Stimulated activated CD8-positive, alpha-beta memory T cell treated with anti-CD3 and anti-CD28 coated beads, Interleukin-15, amount 100 ng/mL, for 48 hours (primary cell): ENCODE measurements around the gene DSG4.

Experiments
- DNase-seq, 2 donors: peaks; one replicate each; pipeline ENCODE4 v3.0.0-alpha.2; 2020; ENCODE audit warnings: low read depth in 2 of 2

DSG4 gene

GRCh38 chr18:31407649-31408048 lies 31.1 kb downstream of the DSG4 start:
- no peak for DNase-seq

GRCh38 chr18:31409276-31409675 lies 32.7 kb downstream of the DSG4 start:
- no peak for DNase-seq

- no peak for DNase-seq
Measured at GRCh38 chr18:31410716-31411483, 34.3 kb downstream of the DSG4 start.

- no peak for DNase-seq
Measured at GRCh38 chr18:31413137-31413536, 36.6 kb downstream of the DSG4 start.

- DNase-seq = no peak
Measured at GRCh38 chr18:31417850-31418249, 41.3 kb downstream of the DSG4 start.

- no peak for DNase-seq
Measured at GRCh38 chr18:31419457-31419932, 42.9 kb downstream of the DSG4 start.

GRCh38 chr18:31420032-31420431 lies 43.5 kb downstream of the DSG4 start:
- no peak for DNase-seq

GRCh38 chr18:31420524-31420923 lies 43.9 kb downstream of the DSG4 start:
- no peak for DNase-seq

GRCh38 chr18:31424383-31424988 lies 47.9 kb downstream of the DSG4 start:
- no peak for DNase-seq

- no peak for DNase-seq
Measured at GRCh38 chr18:31426021-31426420, 49.4 kb downstream of the DSG4 start.

GRCh38 chr18:31426871-31427406 lies 50.4 kb downstream of the DSG4 start:
- no peak for DNase-seq

- no peak for DNase-seq
Measured at GRCh38 chr18:31428211-31428610, 51.6 kb downstream of the DSG4 start.

- no peak for DNase-seq
Measured at GRCh38 chr18:31429623-31430022, 53.0 kb downstream of the DSG4 start.

- DNase-seq = no peak
Measured at GRCh38 chr18:31430072-31430471, 53.5 kb downstream of the DSG4 start.

- no peak for DNase-seq
Measured at GRCh38 chr18:31430554-31430953, 54.0 kb downstream of the DSG4 start.

GRCh38 chr18:31432316-31432715 lies 55.7 kb downstream of the DSG4 start:
- DNase-seq = no peak

- no peak for DNase-seq
Measured at GRCh38 chr18:31436825-31437224, 60.2 kb downstream of the DSG4 start.

GRCh38 chr18:31438402-31438801 lies 61.8 kb downstream of the DSG4 start:
- no peak for DNase-seq

GRCh38 chr18:31439807-31440325 lies 63.3 kb downstream of the DSG4 start:
- DNase-seq = no peak

GRCh38 chr18:31440787-31441186 lies 64.2 kb downstream of the DSG4 start:
- DNase-seq = no peak

- DNase-seq = no peak
Measured at GRCh38 chr18:31441493-31441892, 64.9 kb downstream of the DSG4 start.

GRCh38 chr18:31444142-31444541 lies 67.6 kb downstream of the DSG4 start:
- DNase-seq = no peak

GRCh38 chr18:31445908-31446307 lies 69.3 kb downstream of the DSG4 start:
- DNase-seq = no peak
